Measurements from ENCODE around the gene CUBN.
"Not testable (repeated sequence)": the region's sequence is repeated elsewhere in the genome, so short reads cannot be mapped to it uniquely, and the experiment has no call there.

CUBN gene

DNA sequence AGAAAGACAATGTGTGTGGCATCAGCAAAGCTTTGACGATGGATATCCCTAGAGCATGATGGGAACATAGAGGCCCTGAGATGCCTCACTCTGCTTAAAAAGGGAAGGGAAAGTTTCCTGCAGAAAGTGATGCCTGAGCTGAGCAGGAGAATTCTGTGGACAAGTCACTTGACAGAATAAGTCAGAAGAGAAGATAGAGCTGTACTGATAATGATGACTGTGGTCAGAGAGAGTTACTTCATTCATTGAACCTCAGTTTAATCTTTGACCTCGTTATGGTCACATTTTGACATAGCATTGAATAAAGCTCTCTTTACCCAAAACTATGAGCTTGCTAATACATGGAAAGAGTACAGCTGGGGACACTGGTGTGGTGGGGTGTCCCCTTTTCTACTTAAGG, 7.6 kb downstream of the CUBN start:
- DNase-seq (ENCODE audit: low read depth), result no peak
- no peak overlapping the region for H3K4me3 ChIP-seq (ENCODE audit: low read depth, low read length)
- TF ChIP-seq CTCF (IDR thresholded peaks at IDR 0.05; ENCODE audit: insufficient read depth, low read depth, low read length, missing control alignments), result no peak

DNA sequence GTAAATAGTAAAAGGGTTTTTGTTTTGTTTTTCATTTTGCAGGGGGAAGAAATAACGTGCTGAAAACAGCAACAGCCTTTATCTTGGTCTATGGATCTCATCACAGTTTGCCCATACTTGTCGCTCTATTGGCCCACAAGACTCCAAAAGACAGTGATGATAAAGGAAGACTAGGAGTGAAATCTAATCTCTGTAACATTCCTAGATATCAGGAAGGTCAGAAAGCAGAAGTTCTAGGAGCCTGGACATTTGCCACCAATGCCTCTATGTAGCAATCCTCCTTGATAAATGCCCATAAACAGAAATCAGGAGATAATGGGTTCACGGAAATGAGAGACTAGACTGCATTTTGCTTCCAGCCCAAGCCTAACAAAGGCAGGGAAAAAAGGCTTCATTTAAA, 8.9 kb downstream of the CUBN start:
- H3K4me3 ChIP-seq (ENCODE audit: low read depth, low read length), result no peak overlapping the region
- TF ChIP-seq CTCF (IDR thresholded peaks at IDR 0.05; ENCODE audit: insufficient read depth, low read depth, low read length, missing control alignments), result no peak
- DNase-seq (ENCODE audit: low read depth), result no peak

DNA sequence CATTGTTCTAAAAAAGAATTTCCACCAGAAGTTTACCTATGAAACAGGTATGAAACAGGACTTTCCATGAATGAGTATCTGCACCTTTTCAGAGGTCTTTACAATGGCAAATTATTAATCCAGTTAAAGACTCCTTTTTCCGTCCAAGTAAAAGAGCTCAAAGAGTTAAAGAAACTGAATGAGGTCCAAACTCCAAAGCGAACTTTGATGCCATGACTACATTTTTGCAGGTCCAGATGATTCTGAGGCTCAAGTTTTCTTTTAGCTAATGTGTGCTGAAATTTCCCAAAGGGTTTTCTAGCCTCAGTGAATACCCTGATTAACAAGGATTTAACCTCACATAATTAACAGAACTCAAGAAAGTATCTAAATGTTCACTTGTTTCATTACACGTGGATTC, 9.8 kb downstream of the CUBN start:
- no peak for DNase-seq (ENCODE audit: low read depth)
- TF ChIP-seq CTCF (IDR thresholded peaks at IDR 0.05; ENCODE audit: insufficient read depth, low read depth, low read length, missing control alignments), result no peak
- H3K4me3 ChIP-seq (ENCODE audit: low read depth, low read length), result no peak overlapping the region

- TF ChIP-seq CTCF (IDR thresholded peaks at IDR 0.05; ENCODE audit: insufficient read depth, low read depth, low read length, missing control alignments), result no peak
- no peak overlapping the region for H3K4me3 ChIP-seq (ENCODE audit: low read depth, low read length)
- DNase-seq (ENCODE audit: low read depth), result no peak
These were observed 13.4 kb downstream of the CUBN start for GRCh38 chr10:17116193-17116592.

DNA sequence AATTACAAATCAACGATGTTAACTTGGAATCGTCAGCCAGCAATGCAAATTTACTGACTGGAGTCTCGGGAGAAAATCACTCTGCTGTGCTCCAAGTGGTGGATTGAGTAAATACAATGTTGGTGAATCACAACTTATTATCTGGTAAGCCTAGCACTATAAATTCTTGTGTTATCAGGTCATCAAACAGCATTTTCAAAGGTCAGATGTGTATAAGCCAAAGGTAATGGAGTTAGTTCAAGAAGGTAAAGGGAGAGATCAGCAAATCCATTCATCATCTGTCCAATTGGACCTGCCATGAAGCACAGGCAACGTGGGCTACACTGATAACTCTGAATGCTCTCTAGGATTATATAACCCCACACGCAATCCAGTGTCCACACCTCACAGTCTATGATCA, 13.9 kb downstream of the CUBN start:
- DNase-seq (ENCODE audit: low read depth), result no peak
- no peak for TF ChIP-seq CTCF (IDR thresholded peaks at IDR 0.05; ENCODE audit: insufficient read depth, low read depth, low read length, missing control alignments)
- no peak overlapping the region for H3K4me3 ChIP-seq (ENCODE audit: low read depth, low read length)

DNA sequence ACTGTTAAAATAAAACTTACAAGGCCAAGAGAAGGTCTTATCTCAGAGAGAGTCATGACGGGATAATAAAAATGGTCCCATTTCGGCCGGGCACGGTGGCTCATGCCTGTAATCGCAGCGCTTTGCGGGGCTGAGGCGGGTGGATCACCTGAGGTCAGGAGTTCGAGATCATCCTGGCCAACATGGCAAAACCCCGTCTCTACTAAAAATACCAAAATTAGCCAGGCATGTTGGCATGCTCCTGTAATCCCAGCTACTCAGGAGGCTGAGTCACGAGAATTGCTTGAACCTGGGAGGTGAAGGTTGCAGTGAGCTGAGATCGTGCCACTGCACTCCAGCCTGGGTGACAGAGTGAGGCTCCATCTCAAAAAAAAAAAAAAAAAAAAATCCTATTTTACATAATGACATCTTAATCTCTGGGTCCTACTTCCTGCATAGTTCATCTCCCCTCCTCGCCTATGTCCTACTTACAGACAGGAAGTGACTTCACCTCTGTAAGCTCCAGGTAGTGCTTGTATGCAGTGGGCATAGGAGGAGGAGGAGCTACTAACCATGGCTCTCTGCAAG, 14.7 kb downstream of the CUBN start:
- H3K4me3 ChIP-seq (ENCODE audit: low read depth, low read length); DNase-seq (ENCODE audit: low read depth): not testable (repeated sequence)

DNA sequence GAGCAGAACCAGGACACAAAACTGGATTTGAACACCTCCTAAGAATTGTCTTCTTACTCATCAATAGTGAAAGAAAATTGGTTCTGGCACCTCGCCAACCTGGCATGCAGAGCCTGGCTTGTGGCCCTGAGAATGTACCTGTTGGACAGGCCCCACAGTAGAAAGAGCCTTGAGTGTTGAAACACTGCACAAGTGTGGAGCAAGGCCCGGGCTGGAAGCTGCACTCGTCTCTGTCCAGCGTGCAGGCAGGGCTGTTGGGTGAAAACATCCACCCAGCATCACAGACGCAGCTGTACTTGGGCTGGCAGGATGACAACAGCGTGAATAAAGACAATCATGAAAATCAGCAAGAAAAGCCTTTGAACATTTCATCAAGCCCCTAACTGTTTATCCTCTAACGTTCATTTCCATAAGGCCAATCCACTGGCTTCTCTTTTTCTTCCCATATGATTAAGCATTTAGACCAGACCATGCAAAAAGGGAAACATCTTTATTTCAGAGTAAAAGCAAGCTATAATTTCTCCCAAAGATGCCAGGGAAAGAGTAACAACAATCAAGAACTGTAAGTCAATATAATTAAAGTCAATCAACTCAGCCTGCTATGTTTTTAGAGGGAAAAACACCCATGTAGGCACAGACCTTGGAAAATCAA, 15.6 kb downstream of the CUBN start:
- H3K4me3 ChIP-seq (ENCODE audit: low read depth, low read length), result no peak overlapping the region
- TF ChIP-seq CTCF (IDR thresholded peaks at IDR 0.05; ENCODE audit: insufficient read depth, low read depth, low read length, missing control alignments), result no peak
- no peak for DNase-seq (ENCODE audit: low read depth)
